Cerebellar cortex (tissue), 1 donor: ENCODE measurements around the gene GTF2H1.

Experiments
- DNase-seq: peaks from one replicate; pipeline ENCODE4 v3.0.0-alpha.2; 2015; ENCODE audit warnings: low spot score

Gene GTF2H1

DNA sequence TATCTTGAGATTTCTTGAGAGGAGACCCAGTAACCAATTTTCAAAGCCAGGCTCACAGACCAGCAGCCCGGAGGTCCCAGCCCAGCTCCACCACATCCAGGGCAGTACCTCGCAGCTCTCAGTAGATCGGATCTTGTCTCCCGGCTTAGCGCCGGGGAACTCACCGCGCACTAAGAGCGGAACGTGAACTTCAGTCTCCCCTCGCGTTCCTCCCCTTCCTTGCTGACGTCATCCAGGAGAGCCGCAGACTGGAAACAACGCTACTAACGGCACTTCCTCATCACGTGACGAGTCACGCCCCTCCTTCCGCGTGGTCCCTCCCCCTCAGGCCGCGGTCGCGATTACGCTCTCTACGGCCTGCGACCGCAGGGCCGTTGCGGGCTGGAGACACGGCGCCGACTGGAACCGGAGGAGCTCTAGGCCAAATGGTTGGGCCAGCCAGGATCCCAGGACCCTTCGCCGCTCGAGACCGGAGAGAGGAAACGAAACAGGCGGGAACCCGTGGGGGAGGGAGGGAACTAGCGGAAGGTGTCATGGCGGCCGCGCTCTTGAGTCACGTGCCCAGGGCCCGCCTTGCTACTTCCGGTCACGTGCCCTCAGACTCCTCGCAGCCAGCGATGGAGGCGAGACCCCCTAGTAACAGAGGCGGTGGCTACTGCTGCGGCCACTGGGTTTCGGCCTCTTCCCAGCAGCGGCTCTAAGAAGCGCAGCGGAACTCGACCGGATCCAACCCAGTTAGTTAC lies at the start of gene GTF2H1, which contains the start of gene HPS5:
GTF2H1 (plus strand) TSS at position 599 of the 743 bp plus-strand sequence. CDS start 10,508 bp downstream, outside the sequence.
HPS5 (minus strand) TSS at position 172 of the 743 bp plus-strand sequence. CDS start 4,282 bp downstream, outside the sequence.
- peak; percentile 98 for DNase-seq

DNA sequence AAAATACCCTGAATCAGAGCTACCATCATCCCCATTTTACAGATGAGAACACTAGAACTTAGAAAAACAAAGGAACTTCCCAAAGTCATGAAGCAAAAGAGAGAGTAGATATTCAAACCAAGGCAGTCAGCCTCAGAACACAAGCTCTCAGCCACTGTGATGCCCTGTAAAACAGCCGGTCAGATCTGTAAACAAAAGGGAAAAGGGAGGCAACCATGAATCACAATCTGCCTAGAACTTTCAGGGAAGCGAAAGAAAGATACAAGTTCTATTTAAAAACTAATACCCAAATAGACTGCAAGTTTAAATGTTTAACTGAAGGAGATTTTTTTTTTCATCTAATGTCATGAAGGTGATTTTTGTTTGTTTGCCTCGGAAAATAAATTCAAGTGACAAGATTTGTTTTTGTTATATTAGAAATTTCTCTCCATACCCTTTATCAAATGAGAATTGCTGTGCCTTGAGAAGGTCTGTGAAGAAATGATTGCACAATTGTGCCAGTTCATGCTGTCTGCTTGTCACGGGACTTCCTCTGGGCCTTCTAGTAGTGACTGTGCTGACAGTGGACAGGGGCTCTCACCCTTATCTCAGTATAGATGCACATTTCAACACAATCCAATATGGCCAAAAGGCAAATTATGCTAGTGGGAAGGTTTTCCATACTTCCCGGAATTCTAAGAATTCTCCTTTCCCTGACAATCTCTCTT lies 44.6 kb upstream of the GTF2H1 start:
- no peak for DNase-seq

DNA sequence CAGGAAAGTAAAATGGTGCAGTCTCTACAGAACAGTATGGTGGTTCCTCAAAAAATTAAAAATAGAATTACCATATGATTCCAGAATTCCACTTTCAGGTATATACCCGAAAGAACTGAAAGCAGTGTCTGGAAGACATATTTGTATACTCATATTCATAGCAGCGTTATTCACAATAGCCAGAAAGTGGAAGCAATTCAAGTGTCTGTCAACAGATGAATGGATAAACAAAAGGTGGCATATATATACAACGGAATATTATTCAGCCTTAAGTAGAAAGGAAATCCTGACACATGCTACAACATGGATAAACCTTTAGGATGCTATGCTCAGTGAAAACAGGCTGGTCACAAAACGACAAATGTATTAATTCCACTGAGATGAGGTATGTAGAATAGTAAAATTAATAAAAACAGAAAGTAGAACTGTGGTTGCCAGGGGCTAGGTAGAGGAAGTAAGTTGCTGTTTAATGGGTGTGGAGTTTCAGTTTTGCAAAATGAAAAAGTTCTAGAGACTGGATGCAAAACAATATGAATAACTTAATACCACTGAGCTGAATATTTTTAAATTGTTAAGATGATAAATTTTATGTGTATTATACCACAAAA lies 41.8 kb upstream of the GTF2H1 start:
- DNase-seq: no peak

DNA sequence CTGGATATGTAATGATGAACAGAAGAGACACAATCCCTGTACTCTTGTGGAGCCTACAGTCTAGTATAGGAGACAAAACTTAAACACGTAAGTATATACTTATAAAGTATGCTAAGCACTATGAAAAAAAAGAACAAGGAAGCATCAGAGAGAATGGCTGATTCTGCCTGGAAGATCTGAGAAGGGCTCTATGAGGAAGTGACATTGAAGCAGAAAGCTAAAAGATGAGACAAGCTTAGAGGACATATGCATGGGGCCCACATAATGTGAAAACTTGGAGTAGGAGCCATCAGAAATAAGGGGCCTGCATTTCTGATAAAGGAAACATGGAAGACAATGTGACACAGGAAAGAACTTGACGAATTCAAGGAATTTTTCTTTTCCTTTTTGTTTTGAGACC lies 39.7 kb upstream of the GTF2H1 start:
- DNase-seq: no peak

DNA sequence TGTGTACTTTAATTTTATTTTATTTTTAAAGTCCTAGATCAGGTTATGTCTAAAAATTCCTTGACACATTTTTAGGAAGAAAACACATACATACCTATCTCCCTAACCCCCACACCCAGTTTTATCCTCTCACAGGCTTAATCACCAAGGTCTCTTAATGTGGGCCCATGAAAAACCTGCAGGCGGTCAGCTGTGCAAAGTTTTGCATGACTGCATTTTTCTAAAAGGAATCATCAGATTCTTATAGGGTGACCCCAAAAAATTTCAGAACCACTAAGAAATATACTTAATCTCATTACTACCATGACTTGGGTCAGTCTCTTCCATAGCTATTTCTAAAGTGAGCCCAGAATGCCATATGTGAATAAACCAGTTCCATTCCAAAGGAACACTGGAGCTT lies 36.5 kb upstream of the GTF2H1 start:
- no peak for DNase-seq

GRCh38 chr11:18288911-18289310 lies 33.5 kb upstream of the GTF2H1 start:
- no peak for DNase-seq

DNA sequence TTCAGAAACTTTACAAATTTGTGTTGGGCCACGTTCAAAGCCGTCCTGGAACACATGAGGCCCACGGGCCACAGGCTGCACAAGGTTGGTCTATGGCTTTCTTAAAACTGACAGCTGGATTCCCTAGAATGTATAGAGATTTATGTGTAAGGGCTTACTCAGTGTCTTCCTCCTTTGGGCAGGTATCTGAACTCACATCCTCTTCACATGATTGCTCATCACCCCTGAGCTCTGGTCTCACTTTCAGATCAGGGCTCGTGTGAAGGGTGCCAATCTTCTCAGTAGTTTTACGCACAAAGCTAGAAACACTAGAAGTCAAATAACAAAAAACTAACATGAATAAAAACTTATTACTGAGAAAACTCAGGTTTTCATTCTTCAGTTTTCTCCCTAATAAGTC lies 27.5 kb upstream of the GTF2H1 start:
- DNase-seq: no peak

DNA sequence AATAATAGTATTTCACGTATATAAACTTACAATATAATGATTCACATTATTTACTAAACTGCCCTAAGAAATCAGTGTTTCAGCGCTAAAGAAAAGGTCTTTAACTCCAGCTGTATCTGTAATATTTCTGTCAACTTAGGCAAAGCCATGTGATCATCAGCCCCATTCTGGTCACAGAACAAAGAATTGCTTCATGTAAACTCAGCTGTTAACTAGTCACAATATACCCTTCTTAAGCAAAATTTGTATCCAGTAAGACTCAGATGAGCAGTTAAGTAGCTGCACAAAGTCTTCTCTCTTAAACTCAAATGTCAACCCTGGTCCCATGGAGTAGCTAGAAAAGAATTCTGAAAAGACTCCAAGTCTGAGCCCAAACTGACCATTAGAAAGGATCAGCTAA lies 27.1 kb upstream of the GTF2H1 start:
- no peak for DNase-seq

DNA sequence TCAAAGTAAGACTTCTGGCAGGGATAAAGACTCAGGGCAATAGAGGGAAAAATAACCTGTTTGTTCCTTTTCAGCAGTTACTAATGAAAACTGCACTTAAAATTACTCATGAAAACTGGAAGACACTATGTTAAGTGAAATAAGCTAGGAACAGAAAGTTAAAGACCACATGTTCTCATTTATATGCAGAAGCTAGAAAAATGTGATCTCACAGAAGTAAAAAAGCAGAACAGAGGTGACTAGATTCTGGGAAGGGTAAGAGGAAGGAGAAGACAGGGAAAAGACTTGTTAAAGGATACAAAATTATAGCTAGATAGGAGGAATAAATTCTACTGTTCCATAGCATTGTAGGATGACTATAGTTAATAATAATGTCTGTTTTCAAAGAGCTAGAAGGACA lies 22.6 kb upstream of the GTF2H1 start:
- no peak for DNase-seq

- no peak for DNase-seq
Observed at GRCh38 chr11:18304745-18305144, 17.6 kb upstream of the GTF2H1 start.

GRCh38 chr11:18307461-18308139 lies 14.8 kb upstream of the GTF2H1 start:
- DNase-seq: no peak

DNA sequence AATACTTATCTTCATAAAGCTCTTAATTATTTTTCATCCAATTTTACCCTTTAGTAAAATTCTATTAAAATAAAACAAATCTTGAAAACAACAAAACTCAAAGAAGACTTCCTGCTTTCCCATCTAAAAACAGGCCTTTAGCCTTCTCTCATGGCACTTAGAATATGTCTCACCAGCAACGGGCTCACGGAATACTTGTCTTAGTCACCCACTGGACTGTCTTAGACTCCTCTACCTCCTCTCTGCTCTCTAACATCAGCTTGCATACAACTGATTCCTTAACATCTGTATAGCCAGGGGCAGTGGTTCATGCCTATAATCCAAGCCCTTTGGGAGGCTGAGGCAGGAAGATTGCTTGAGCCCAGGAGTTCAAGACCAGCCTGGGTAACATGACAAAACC lies 14.1 kb upstream of the GTF2H1 start:
- DNase-seq: no peak

DNA sequence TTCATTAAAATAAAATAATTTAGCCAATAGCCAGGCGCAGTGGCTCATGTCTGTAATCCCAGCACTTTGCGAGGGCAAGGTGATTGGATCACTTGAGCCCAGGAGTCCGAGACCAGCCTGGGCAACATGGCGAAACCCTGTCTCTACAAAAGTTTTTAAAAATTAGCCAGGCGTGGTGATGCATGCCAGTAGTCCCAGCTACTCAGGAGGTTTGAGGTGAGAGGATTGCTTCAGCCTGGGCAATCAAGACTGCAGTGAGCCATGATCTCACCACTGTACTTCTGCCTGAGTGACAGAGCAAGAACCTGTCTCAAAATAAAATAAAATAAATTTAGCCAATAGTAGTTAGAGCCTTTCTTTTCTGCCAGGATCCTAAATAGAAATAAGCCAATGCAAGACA lies 12.7 kb upstream of the GTF2H1 start:
- DNase-seq: no peak

GRCh38 chr11:18310800-18311340 lies 11.5 kb upstream of the GTF2H1 start:
- DNase-seq: no peak

GRCh38 chr11:18312012-18312411 lies 10.4 kb upstream of the GTF2H1 start:
- no peak for DNase-seq

GRCh38 chr11:18312663-18313420 lies 9.5 kb upstream of the GTF2H1 start:
- no peak for DNase-seq

- no peak for DNase-seq
Observed at GRCh38 chr11:18313965-18314763, 8.2 kb upstream of the GTF2H1 start.

DNA sequence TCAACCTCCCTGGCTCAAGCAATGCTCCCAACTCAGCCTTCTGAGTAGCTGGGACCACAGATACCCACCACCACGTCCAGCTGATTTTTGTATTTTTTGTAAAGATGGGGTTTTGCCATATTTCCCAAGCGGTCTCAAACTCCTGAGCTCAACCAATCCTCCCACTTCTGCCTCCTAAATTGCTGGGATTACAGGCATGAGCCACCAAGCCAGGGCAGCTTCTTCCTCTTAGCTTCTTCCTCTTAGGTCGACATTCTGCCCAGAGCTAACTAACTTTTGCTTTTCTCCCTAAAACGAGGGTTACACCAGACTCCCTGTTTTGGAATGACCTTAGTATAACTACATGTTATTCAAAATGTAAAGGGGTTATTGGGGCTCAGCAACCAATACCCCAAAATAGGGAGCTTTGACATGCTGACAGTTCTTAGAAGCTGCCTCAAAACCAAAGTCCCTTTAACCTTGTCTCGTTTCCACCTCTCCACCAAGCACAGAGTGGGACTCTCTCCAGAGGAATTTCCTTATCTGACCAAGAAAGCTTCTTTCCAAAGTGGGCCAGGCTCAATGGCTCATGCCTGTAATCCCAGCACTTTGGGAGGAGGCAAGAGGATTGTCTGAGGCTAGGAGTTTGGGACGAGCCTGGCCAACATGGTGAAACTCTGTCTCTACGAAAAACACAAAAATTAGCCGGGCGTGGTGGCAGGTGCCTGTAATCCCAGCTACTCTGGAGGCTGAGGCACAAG lies 7.4 kb upstream of the GTF2H1 start:
- DNase-seq: no peak

- DNase-seq: no peak
Observed at GRCh38 chr11:18315893-18316292, 6.5 kb upstream of the GTF2H1 start.

DNA sequence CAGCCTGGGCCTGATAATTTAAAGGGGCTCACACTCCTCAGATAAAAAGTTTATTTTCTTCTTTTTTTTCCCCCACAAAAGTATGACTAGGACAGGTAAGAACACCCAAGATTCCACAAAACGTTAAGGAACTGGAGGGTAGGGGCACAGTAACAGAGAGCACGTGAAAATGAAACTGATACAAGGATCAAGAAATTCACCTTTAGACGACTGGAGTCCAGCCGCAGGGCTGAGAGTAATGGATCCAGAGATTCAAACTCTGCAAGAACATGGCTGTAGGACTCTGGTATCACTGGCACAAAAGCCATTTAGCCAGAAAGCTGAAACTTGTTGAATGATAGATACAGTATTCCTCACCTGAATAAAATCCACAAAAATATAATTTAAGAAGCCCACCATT lies 4.8 kb upstream of the GTF2H1 start:
- DNase-seq: no peak
